ENCODE results near the gene ILDR1.
"Not testable (repeated sequence)": the region's sequence is repeated elsewhere in the genome, so short reads cannot be mapped to it uniquely, and the experiment has no call there.

DNA sequence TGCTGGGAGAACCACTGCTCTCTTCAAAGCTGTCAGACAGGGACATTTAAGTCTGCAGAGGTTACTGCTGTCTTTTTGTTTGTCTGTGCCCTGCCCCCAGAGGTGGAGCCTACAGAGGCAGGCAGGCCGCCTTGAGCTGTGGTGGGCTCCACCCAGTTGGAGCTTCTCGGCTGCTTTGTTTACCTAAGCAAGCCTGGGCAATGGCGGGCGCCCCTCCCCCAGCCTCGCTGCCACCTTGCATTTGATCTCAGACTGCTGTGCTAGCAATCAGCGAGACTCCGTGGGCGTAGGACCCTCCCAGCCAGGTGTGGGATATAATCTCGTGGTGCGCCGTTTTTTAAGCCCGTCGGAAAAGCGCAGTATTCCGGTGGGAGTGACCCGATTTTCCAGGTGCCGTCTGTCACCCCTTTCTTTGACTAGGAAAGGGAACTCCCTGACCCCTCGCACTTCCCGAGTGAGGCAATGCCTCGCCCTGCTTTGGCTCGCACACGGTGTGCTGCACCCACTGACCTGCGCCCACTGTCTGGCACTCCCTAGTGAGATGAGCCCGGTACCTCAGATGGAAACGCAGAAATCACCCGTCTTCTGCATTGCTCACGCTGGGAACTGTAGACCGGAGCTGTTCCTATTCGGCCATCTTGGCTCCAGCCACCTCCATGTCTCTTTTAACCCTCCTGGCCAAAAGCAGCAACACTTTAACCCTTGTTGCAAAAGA is 83.7 kb downstream of the ILDR1 start:
- TF ChIP-seq EZH2 (IDR thresholded peaks at IDR 0.05); POLR2AphosphoS5 (IDR thresholded peaks at IDR 0.05; ENCODE audit: borderline replicate concordance, low read depth, low read length): not testable (repeated sequence)

Data from SK-N-MC (cell line).